Hematopoietic multipotent progenitor cell treated with erythropoietin and hydrocortisone succinate and interleukin-3 and kit ligand, for 15 days (in vitro differentiated cells): Measurements from ENCODE around the gene ZNF83.
"Not testable (repeated sequence)": the region's sequence is repeated elsewhere in the genome, so short reads cannot be mapped to it uniquely, and the experiment has no call there.

Experiments
- DNase-seq: peaks from one replicate; pipeline ENCODE4 v3.0.0-alpha.2; 2015; ENCODE audit warnings: low spot score

ZNF83 gene

DNA sequence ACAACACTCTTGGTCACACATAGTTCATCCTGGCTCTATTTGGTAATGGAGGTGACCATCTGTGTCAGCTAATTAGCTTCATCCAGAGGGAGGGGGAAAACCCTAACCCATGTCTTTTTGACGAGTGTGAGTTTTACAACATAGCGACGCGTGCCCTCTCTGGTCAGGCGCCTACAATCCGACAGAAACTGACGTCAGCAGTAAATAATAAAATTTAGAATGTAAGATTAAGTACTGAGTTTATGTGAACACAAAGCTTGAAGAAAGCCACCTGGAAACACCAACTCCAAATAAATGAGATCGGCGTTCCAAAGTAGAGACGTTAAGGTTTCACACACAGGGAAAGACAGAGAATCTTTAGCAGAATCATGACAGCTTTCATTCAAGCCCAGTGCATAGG is 1.8 kb upstream of the ZNF83 start:
- DNase-seq: no peak

- no peak for DNase-seq
These were observed 446 bp upstream of the ZNF83 start for GRCh38 chr19:52638601-52639000.

- DNase-seq: no peak
These were observed 2.2 kb downstream of the ZNF83 start for GRCh38 chr19:52635786-52636570.

- DNase-seq: not testable (repeated sequence)
These were observed 10.7 kb downstream of the ZNF83 start for GRCh38 chr19:52627441-52627840.

DNA sequence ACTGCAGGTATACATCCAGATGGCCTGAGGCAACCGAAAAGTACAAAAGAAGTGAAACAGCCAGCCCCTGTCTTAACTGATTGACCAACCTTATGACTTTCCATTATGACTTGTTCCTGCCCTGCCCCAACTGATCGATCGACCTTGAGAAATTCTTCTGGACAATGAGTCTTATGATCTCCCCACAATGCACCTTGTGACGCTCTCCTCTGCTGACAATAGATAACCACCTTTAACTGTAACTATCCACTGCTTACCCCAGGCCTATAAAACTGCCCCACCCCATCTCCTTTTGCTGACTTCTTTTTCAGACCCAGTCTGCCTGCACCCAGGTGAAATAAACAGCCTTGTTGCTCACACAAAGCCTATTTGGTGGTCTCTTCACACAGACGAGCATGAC is 11.2 kb downstream of the ZNF83 start:
- no peak for DNase-seq

GRCh38 chr19:52622261-52622660 is 15.9 kb downstream of the ZNF83 start:
- DNase-seq: no peak

DNA sequence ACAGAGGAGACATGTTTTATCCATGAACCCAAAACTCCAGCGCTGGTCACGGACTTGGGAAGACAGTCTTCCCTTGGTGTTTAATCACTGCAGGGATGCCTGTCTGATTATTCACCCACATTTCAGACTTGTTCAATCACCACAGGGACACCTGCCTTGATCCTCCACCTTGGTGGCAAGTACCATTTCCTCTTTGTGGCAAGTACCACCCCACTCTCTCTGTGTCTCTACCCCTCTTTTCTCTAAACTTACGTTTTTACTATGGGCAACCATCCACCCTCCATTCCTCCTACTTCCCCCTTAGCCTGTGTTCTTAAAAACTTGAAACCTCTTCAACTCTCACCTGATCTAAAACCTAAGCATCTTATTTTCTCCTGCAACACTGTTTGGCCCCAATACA is 16.8 kb downstream of the ZNF83 start:
- no peak for DNase-seq

DNA sequence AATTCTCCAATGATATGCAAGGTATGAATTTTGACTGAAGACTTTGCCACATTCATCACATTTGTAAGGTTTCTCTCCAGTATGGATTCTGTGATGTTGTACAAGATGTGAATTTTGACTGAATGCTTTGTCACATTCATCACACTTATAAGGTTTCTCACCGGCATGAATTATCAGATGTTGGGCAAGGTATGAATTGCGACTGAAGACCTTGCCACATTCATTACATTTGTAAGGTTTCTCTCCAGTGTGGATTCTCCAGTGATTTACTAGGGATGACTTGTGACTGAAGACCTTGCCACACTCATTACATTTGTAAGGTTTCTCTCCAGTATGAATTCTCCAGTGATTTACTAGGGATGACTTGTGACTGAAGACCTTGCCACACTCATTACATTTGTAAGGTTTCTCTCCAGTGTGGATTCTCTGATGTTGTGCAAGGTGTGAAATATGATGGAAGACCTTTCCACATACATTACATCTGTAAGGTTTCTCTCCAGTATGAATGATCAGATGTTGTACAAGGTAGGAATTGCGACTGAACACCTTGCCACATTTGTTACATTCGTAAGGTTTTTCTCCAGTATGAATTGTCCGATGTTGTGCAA is 24.8 kb downstream of the ZNF83 start:
- no peak for DNase-seq

DNA sequence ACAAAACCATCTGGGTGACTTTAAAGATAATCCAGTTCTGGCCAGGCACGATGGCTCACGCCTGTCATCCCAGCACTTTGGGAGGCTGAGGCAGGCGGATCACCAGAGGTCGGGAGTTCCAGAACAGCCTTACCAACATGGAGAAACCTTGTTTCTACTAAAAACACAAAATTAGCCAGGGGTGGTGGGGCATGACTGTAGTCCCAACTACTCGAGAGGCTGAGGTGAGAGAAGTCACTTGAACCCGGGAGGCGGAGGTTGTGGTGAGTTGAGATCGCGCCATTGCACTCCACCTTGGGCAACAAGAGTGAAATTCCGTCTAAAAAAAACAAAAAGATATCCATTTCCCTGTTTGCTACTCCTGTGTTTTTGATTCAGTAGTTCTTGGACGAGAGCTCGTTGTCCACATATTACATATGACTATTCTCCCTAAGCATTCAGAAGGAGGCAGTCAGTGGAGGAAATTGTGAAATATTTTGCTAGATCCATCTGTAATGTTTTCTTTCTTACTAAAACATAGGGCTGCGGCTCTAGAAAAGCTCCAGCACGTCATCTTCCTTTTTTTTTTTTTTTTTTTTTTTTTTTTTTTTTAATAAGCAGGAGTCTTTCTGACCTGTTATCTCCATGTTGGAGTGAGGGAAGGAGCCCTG is 34.5 kb downstream of the ZNF83 start:
- no peak for DNase-seq

- no peak for DNase-seq
These were observed 35.2 kb downstream of the ZNF83 start for GRCh38 chr19:52602941-52603340.

DNA sequence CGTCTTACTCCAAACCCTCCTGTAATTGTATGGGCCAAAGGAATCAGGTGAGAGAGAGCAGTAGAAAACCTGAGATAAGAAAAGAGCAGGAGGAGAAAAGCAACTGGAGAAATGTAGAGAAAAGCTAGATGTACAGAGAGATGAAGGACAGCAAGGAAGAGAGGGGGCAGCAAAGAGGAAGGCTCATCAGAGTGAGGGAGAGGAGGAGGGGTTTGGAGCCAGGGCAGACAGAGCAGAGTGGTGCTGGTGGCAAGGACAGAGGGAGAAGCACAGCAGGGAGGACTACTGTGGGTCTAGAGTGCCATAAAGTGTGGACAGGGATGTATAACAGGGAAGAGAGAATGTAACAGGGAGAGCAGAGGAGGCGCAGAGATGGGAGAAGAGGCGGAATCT is 36.2 kb downstream of the ZNF83 start:
- not testable (repeated sequence) for DNase-seq

DNA sequence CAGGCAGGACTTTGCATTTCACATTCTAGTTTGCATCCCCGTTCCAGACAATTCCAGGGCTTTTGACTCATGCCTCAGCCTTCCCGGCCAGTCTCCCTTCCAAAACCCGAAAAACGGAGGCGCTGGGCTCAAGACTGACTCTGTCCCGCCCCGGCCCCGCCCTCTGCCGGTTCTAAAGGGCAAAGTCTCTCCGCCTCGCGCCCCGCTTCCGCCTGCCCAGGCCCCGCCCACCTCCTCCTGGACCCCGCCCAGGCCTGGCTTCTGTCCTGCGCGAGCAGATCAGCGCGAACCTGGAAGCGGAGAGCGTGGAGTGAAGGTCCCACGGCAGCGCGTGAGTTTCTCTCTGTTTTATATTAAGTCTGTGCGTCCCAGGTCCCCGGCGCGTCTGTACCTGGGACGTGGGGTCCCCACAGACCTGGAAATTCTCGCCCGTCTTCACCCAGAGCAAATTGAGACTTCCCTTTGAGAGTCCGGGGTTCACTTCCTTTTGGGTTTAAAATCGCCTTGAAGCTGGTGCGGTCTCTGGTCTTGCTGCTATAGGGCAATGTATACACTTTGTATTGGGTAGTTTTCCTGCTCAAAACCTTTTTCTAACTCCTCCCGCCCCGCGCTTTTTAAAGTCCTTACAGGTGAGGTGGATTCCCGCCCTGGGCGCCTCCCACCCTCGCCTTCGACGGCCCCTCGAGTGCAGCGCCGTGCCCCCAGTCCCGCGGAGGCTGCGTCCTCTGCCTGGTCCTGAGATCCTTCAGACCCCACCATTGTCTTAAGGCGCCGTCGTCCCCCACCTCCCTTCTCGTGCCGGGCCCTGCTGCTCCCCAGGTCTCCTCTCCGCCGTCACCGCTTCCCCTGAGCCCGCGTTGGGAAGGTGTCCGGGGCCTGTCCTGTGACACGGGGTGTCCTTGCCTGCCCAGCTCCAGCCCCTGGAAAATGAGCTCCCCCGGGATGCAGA is 36.9 kb downstream of the ZNF83 start:
- peak; percentile 75 for DNase-seq

GRCh38 chr19:52600639-52601024 is 37.5 kb downstream of the ZNF83 start:
- DNase-seq: no peak

DNA sequence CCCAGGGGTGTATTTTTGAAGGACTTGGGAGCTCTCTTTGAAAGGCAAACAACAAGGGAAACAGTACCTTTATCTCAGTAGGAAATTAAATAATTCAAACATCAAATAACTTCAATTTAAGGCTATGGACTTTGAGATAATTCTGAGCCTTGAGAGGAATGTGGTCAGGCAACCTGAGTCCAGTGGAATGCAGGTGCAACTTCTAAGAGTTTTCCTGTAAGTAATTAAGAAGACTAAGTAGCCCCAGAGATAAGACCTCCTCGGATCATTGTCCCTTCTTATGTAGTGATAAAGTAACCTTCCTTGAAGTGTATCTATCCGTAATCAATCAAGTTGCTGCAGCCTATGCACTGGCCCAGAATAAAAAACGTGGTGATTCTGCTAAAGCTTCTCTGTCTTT is 38.9 kb downstream of the ZNF83 start:
- no peak for DNase-seq

- DNase-seq: not testable (repeated sequence)
These were observed 44.7 kb downstream of the ZNF83 start for GRCh38 chr19:52593441-52593840.

GRCh38 chr19:52592301-52592700 is 45.9 kb downstream of the ZNF83 start:
- DNase-seq: no peak

DNA sequence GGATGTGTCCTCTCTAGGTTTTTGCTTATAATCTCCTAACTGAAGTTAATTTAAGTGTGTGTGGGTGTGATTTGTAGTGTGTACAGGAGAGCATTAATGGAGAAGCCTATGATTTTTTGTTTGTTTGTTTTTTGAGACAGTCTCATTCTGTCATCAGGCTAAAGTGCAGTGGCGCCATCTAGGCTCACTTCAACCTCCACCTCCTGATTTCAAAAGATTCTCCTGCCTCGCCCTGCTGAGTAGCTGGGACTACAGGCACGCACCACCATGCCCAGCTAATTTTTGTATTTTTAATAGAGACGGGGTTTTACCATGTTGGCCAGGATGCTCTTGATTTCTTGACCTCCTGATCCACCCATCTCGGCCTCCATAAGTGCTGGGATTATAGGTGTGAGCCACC is 47.4 kb downstream of the ZNF83 start:
- DNase-seq: no peak

GRCh38 chr19:52585604-52586003 is 52.6 kb downstream of the ZNF83 start:
- no peak for DNase-seq

DNA sequence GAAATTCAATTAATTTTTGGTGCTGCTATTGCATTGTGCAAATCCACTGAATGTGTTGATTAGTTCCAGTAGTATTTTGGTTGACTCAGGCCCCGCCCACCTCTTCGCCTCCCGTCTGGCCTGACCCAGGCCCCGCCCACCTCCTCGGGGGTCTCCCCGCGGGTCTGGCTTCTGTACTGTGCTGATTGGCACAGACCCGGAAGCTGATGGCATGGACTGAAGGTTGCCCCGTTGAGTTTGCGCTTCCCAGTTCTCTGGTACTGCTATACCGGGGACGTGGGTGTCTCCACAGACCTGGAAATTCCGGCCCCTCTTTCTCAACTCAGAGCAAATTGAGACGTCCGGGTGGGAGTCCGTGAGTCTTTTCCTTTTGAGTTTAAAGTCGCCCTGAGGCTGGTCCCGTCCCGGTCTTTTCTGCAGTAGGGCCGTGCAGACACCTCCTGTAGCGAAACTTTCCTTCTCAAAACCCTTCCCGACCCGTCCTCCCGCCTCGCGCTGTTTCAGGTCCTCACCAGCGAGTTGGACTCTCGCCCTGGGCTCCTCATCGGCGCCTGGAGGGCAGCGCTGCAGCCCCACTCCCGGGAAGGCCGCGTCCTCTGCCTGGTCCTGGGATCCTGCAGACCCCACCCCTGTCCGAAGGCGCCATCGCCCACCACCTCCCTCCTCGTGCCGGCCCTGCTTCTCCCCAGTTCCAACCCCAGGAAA is 53.3 kb downstream of the ZNF83 start:
- no peak for DNase-seq

- peak; percentile 84 for DNase-seq
These were observed 67.9 kb downstream of the ZNF83 start, which contains the start of gene ZNF701 for GRCh38 chr19:52570000-52570861. Gene ZNF701 (plus strand): TSS chr19:52570287. CDS start chr19:52574148, 3,861 bp downstream.

DNA sequence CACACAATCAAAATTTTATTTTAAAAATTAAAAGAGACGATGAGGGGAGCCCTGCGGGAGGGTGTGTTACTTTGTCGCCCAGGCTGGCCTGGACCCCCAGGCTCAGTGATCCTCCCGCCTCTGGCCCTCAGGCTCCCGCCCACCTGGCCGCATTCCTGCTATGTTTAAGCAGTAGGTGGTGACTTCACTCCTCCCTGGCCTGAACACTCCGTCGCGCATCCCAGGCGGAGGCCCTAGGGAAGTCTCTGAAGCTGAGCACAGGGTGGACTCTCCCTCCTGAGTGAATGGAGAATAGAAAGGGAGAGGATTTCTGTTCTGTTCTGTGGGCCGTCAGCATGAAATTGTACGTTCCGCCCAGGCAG is 68.5 kb downstream of the ZNF83 start:
- DNase-seq: not testable (repeated sequence)
